WERI-Rb-1 (cell line): Measurements from ENCODE around the gene ASB13.

Source experiments
- DNase-seq: peaks from one replicate; pipeline ENCODE4 v3.0.0-alpha.2; 2020
- H3K27ac ChIP-seq: fragments of 250-450 bp; sonication (Bioruptor Pico); 2 replicates; pipeline ENCODE4 v1.5.1; 2020; ENCODE audit warnings: mild to moderate bottlenecking, moderate library complexity
- H3K27me3 ChIP-seq: fragments of 250-450 bp; sonication (Bioruptor Pico); 2 replicates; pipeline ENCODE4 v1.5.1; 2021; ENCODE audit warnings: mild to moderate bottlenecking, low read depth, moderate library complexity; ENCODE audit not compliant: insufficient read depth, severe bottlenecking
- H3K36me3 ChIP-seq: fragments of 250-450 bp; sonication (Bioruptor Pico); 2 replicates; pipeline ENCODE4 v1.5.1; 2020; ENCODE audit warnings: mild to moderate bottlenecking, moderate library complexity
- H3K4me3 ChIP-seq: 2 replicates; pipeline ENCODE4 v1.5.1; 2011; ENCODE audit warnings: low read depth, mild to moderate bottlenecking, control low read depth, low read length
- H3K9me3 ChIP-seq: fragments of 250-450 bp; sonication (Bioruptor Pico); 2 replicates; pipeline ENCODE4 v1.5.1; 2021; ENCODE audit warnings: mild to moderate bottlenecking, moderate library complexity; ENCODE audit not compliant: severe bottlenecking
- TF ChIP-seq, protein P1 (sequence below): IDR thresholded peaks from 2 replicates; pipeline ENCODE4 v1.5.1; 2011; ENCODE audit warnings: low read depth, mild to moderate bottlenecking, control low read depth, inconsistent platforms, low read length

The ASB13 gene

GRCh38 chr10:5603091-5603847, 63.1 kb downstream of the ASB13 start:
- Histone ChIP-seq H3K36me3 (no peaks in the 10 kb centered on the region), H3K27me3 (no peaks in the 10 kb centered on the region), H3K9me3 (no peaks in the 10 kb centered on the region), H3K27ac (no peak overlapping the region), H3K4me3 (no peak overlapping the region)
- no peak for DNase-seq
- TF ChIP-seq, protein P1, sequence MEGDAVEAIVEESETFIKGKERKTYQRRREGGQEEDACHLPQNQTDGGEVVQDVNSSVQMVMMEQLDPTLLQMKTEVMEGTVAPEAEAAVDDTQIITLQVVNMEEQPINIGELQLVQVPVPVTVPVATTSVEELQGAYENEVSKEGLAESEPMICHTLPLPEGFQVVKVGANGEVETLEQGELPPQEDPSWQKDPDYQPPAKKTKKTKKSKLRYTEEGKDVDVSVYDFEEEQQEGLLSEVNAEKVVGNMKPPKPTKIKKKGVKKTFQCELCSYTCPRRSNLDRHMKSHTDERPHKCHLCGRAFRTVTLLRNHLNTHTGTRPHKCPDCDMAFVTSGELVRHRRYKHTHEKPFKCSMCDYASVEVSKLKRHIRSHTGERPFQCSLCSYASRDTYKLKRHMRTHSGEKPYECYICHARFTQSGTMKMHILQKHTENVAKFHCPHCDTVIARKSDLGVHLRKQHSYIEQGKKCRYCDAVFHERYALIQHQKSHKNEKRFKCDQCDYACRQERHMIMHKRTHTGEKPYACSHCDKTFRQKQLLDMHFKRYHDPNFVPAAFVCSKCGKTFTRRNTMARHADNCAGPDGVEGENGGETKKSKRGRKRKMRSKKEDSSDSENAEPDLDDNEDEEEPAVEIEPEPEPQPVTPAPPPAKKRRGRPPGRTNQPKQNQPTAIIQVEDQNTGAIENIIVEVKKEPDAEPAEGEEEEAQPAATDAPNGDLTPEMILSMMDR, result no peak

DNA sequence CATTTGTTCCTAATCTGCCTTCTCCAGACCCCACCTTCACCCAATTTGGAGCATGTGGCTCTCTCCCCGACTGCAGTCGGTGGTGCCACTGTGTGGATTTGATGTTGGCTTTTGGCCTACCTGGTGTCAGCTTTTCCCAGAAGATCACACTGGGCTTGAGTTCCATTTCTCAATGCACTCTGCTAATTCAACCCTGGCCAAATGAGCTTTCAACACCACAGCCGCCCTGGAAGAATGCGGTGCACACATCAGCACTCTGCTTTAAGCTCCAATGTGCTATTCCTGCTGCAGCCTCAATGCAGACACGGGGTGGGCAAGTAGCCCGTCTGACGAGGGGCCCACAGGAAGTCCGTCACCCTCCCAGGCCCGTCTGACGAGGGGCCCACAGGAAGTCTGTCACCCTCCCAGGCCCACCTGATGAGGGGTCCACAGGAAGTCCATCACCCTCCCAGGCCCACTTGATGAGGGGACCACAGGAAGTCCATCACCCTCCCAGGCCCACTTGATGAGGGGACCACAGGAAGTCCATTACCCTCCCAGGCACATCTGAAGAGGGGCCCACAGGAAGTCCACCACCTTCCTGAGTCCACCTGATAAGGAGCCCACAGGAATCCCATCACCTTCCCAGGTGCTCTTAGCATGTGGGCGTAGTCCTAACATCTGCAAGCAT, 64.4 kb downstream of the ASB13 start:
- H3K9me3 ChIP-seq, result no peaks in the 10 kb centered on the region
- H3K36me3 ChIP-seq, result no peaks in the 10 kb centered on the region
- no peaks in the 10 kb centered on the region for H3K27me3 ChIP-seq
- H3K4me3 ChIP-seq, result no peak overlapping the region
- TF ChIP-seq, protein P1, result no peak
- no peak overlapping the region for H3K27ac ChIP-seq
- DNase-seq, result no peak

- TF ChIP-seq, protein P1, result no peak
- Histone ChIP-seq H3K36me3 (no peaks in the 10 kb centered on the region), H3K9me3 (no peaks in the 10 kb centered on the region), H3K27ac (no peak overlapping the region), H3K4me3 (no peak overlapping the region), H3K27me3 (no peaks in the 10 kb centered on the region)
- DNase-seq, result peak; percentile 14
These were observed 65.5 kb downstream of the ASB13 start for GRCh38 chr10:5600908-5601307.

DNA sequence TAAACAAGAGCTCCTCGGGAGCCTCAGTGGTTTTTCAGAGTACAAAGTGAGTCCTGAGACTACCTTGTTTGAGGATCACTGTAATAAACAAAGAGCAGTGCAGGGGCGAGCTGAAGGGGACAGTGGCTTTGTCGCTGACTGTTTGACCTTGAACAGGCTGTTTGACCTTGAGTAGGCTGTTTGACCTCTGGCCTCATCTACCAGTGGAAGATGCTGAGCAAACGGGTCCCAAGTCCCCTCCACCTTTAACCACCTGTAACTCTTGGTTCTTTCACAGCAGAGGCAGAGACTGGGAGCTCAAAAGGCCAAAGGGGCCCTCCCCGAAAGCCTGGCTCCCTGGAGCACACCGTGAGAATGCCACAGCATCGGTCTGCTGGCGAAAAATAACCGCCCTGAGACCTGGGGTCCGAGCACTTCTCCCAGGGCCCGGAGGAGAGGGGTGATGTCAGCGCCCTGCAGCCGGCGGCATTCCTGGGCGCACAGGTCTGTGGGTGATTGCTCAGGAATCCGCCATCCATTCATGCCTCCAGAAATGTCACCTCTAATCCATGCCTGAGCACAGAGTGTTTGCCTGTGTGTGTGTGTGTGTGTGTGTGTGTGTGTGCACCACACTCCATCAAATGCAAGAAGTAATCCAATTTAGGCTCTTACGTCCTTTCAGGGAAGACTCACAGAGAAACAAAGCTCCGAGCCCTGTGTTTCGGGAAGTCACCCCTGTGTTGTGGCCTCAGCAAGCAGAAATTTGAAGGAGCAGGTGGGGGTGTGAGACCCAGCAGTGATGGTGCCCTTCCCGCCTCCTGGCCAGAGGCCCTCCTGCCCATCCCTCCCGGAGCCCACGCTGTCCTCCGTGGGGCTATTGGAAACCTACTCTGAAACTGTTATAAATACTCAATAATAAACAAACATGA, 66.5 kb downstream of the ASB13 start:
- H3K9me3 ChIP-seq, result no peaks in the 10 kb centered on the region
- no peaks in the 10 kb centered on the region for H3K27me3 ChIP-seq
- no peak for DNase-seq
- no peaks in the 10 kb centered on the region for H3K36me3 ChIP-seq
- TF ChIP-seq, protein P1, result no peak
- no peak overlapping the region for H3K4me3 ChIP-seq
- no peak overlapping the region for H3K27ac ChIP-seq

GRCh38 chr10:5598085-5598690, 68.2 kb downstream of the ASB13 start:
- H3K4me3 ChIP-seq, result no peak overlapping the region
- TF ChIP-seq, protein P1, result no peak

More at GRCh38 chr10:5598085-5598690, 68.2 kb downstream of the ASB13 start:
- H3K27ac ChIP-seq, result no peak overlapping the region
- DNase-seq, result no peak
- no peaks in the 10 kb centered on the region for H3K36me3 ChIP-seq
- H3K9me3 ChIP-seq, result no peaks in the 10 kb centered on the region
- no peaks in the 10 kb centered on the region for H3K27me3 ChIP-seq
